SH-SY5Y (cell line): ENCODE measurements around the gene UAP1L1.

ENCODE experiments used
- GATA2 ChIP-seq: IDR thresholded peaks from 2 replicates; pipeline ENCODE4 v1.6.1; 2011; ENCODE audit warnings: mild to moderate bottlenecking, low read depth, low read length
- GATA3 ChIP-seq: IDR thresholded peaks from 2 replicates; pipeline ENCODE4 v1.6.1; 2011; ENCODE audit warnings: low read depth, mild to moderate bottlenecking, low read length, moderate library complexity

DNA sequence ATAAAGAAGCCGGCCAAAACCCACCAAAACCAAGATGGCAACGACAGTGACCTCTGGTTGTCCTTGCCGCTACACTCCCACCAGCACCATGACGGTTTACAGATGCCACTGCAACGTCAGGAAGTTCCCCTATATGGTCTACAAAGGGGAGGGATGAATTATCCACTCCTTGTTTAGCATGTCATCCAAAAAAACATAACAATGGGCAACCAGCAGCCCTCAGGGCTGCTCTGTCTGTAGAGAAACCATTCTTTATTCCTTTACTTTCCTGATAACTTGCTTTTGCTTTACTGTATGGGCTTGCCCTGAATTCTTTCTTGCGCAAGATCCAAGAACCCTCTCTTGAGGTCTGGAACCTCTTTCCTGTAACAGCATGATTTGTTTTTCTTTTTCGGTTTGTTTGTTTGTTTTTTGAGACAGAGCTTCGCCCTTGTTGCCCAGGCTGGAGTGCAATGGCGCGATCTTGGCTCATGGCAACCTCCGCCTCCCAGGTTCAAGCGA lies 2.0 kb upstream of the UAP1L1 start:
- no peak for TF ChIP-seq GATA2
- no peak for TF ChIP-seq GATA3
